ENCODE data around the gene FSHR. TPM values are rescaled to one million over a fixed set of nuclear protein-coding genes. Genes with fewer than 3 reads are reported as not detected.

Gene FSHR
- total RNA-seq, 1 donor from 2014 or later, result not detected

DNA sequence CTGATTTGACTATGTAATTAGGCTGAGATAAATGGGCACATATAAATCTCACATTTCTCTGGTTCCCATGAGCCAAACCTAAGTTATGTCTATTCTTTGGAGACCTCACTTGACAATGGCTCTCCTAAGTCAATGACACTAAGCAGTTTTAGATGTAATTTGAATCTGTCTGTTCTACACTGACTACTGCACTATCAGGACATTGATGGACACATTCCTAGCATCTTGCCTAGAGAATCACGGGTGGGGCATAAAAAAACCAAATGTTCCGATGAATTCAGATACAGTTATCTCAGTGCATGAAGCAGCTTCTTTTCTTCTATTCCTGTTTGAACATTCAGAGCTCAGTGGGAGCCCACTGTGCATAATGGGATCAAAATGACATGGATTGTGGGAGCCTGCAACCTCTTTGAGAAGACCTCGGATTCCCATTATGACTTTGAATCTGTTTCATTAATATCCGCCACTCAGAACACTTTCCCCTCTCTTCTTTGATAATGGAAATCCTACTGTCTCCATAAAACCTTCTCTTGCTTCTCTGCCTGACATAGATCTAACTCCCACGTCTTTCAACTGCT lies 110.8 kb downstream of the FSHR start:
- TF ChIP-seq, protein P1, sequence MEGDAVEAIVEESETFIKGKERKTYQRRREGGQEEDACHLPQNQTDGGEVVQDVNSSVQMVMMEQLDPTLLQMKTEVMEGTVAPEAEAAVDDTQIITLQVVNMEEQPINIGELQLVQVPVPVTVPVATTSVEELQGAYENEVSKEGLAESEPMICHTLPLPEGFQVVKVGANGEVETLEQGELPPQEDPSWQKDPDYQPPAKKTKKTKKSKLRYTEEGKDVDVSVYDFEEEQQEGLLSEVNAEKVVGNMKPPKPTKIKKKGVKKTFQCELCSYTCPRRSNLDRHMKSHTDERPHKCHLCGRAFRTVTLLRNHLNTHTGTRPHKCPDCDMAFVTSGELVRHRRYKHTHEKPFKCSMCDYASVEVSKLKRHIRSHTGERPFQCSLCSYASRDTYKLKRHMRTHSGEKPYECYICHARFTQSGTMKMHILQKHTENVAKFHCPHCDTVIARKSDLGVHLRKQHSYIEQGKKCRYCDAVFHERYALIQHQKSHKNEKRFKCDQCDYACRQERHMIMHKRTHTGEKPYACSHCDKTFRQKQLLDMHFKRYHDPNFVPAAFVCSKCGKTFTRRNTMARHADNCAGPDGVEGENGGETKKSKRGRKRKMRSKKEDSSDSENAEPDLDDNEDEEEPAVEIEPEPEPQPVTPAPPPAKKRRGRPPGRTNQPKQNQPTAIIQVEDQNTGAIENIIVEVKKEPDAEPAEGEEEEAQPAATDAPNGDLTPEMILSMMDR (IDR thresholded peaks at IDR 0.05; ENCODE audit: insufficient read depth, low read length, severe bottlenecking), result no peak
- H3K36me3 ChIP-seq (ENCODE audit: control insufficient read depth, insufficient read depth, low read length), result no peaks in the 10 kb centered on the region
- no peaks in the 10 kb centered on the region for H3K27me3 ChIP-seq (ENCODE audit: control insufficient read depth, insufficient read depth, low read length)
- H3K4me3 ChIP-seq (ENCODE audit: low read depth, low read length), result no peak overlapping the region
- no peak for FAIRE-seq
- DNase-seq (ENCODE audit: low read depth), result no peak

DNA sequence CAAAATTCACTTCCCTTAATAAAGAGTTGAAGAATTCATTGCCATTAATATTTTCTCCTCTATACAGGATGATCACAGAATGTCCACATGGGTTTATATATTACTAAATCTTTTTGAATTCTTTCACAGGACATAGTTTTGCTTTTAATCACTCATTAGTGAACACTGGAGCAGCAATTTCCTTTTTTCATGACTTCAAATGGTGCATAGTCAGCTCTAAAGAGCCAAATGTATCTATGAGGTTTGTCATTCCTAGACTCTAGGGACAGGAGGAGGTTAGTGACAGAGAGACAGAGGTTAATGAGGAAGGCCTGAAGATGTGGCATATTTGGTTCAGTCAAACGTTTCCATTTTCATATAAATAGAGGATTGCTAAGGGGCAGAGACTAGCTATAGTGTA lies 111.8 kb downstream of the FSHR start:
- TF ChIP-seq, protein P1 (IDR thresholded peaks at IDR 0.05; ENCODE audit: insufficient read depth, low read length, severe bottlenecking), result no peak
- H3K36me3 ChIP-seq (ENCODE audit: control insufficient read depth, insufficient read depth, low read length), result no peaks in the 10 kb centered on the region
- no peaks in the 10 kb centered on the region for H3K27me3 ChIP-seq (ENCODE audit: control insufficient read depth, insufficient read depth, low read length)
- H3K4me3 ChIP-seq (ENCODE audit: low read depth, low read length), result no peak overlapping the region
- DNase-seq (ENCODE audit: low read depth) (no peak), FAIRE-seq (no peak)

DNA sequence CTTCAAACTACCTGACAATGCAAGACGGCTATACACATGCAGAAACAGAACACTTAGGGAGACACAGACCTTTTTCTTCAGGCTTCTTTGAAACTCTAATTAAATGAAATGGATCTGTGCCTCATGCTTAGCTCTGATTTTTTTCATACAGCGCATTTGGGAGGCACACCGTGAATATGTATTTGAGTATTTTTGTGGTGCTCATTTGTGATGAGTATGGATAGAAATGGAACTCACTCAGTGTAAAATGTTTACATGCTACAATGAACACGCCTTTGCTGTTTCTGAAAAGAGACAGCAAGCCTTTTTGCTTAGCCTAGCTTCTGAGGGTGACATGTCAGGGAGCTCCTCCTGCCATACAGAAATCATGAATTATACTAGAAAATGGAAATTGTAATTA lies 113.3 kb downstream of the FSHR start:
- H3K4me3 ChIP-seq (ENCODE audit: low read depth, low read length), result no peak overlapping the region
- no peak for DNase-seq (ENCODE audit: low read depth)
- TF ChIP-seq, protein P1 (IDR thresholded peaks at IDR 0.05; ENCODE audit: insufficient read depth, low read length, severe bottlenecking), result no peak
- no peak for FAIRE-seq
- no peaks in the 10 kb centered on the region for H3K27me3 ChIP-seq (ENCODE audit: control insufficient read depth, insufficient read depth, low read length)
- H3K36me3 ChIP-seq (ENCODE audit: control insufficient read depth, insufficient read depth, low read length), result no peaks in the 10 kb centered on the region

DNA sequence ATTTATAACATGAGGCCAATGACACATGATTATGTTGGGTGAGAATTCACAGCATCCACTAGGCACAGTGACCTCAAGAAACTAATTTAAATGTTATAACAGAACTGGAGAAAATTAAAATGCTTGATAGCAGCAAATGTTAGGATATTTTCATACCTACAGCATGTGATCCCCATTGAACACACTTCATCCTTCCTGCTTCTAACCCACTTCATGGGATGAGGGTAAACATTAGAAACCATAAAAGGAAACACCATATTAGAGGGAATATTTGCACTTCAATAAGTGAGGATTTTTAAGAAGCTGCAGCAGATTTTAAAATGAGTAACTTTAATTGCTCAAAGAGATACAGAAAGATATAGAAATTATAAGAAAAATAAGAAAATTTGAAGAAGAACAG lies 117.1 kb downstream of the FSHR start:
- DNase-seq (ENCODE audit: low read depth), result no peak
- no peaks in the 10 kb centered on the region for H3K36me3 ChIP-seq (ENCODE audit: control insufficient read depth, insufficient read depth, low read length)
- no peaks in the 10 kb centered on the region for H3K27me3 ChIP-seq (ENCODE audit: control insufficient read depth, insufficient read depth, low read length)
- no peak for FAIRE-seq
- TF ChIP-seq, protein P1 (IDR thresholded peaks at IDR 0.05; ENCODE audit: insufficient read depth, low read length, severe bottlenecking), result no peak
- no peak overlapping the region for H3K4me3 ChIP-seq (ENCODE audit: low read depth, low read length)

DNA sequence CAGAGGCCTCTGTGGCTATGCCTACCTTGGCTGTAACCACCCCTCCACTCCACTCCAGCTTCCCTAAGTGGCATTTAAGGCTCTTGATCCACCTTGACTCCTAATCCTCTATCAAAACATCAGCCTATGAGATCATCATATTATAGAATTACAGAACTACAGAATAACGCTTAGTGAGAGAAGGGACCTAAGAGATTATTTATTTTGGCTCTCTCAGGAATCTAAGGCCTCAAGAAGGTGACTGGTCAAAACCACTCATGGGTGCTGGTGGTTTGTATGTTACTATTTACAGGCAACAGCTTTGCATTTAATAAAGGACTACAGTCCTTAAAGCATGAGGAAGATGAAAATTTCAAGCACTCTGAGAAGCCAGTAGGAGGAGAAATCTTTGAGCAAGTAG lies 118.8 kb downstream of the FSHR start:
- Histone ChIP-seq H3K27me3 (ENCODE audit: control insufficient read depth, insufficient read depth, low read length) (no peaks in the 10 kb centered on the region), H3K36me3 (ENCODE audit: control insufficient read depth, insufficient read depth, low read length) (no peaks in the 10 kb centered on the region), H3K4me3 (ENCODE audit: low read depth, low read length) (no peak overlapping the region)
- TF ChIP-seq, protein P1 (IDR thresholded peaks at IDR 0.05; ENCODE audit: insufficient read depth, low read length, severe bottlenecking), result no peak
- no peak for FAIRE-seq
- no peak for DNase-seq (ENCODE audit: low read depth)
